ENCODE results near the gene ADRB1.

ADRB1 gene

DNA sequence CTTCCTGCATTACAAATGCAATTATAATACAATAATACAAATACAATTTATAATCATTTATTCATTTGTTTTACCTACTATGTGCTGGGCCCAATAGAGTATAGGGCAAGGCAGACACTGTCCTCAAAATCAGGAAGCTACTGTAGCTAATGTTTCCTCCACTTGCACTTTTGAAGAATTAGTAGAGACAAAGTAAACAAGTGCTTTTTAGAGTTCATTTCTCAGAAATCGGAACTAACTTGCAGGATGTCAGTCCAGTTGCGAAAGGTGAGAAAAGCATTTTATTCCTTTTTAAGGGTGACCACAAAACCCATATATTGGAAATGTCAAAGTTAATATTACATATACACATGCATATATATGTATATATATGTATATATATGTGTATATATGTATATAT lies 14.2 kb downstream of the ADRB1 start:
- DNase-seq (ENCODE audit: low spot score), result no peak

DNA sequence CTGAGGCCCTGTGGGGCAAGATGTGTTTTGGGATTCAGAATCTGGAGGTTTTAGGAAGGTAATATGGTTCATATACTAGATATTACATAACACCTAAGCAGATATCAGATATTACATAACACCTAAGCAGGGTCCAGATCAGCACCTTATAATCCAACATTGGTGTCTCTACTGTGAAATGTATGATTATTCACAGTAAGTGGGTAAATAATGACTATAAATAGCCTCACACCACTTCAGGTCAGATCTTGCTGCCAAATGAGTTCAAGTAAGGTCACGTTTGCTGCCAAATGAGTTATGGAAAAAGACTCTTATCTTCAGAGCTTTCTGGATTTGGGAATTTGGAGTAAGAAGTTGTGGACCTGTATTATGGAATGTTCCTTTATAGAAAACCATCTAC lies 14.6 kb downstream of the ADRB1 start:
- no peak for DNase-seq (ENCODE audit: low spot score)

DNA sequence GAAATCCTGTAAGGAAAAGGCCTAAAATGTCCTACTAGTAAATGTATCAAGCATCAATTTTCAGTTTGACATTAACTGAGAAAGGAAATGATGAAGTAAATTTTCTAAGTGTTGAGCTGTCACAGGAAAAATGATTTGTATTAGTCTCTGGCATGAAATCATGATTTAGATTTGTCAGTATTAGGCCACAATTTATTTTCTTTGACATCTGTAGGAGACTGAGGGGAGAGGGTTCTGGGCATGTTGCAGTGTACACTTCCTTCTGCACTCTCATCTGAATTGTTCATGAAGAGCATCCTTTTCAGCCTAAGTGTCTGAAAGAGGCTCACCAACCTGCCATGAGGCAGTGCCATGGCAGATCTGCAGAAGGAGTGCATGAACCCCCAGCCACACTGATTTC lies 15.9 kb downstream of the ADRB1 start:
- no peak for DNase-seq (ENCODE audit: low spot score)

DNA sequence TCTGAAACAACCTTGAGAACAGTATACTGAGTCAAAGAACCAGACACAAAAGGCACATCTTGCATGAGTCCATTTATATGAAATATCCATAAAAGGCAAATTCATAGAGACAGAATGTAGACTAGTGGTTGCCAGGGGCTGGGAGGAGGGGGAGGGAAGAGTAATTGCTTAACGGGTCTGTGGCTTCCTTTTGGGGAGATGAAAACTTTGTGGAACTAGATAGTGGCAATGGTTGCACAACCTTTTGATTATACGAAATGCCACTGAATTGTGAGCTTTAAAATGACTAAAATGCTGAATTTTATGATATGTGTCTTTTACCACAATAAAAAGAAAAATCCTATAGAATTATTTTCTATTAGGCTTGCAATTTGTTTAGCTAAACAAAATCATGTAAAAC lies 16.8 kb downstream of the ADRB1 start:
- no peak for DNase-seq (ENCODE audit: low spot score)

DNA sequence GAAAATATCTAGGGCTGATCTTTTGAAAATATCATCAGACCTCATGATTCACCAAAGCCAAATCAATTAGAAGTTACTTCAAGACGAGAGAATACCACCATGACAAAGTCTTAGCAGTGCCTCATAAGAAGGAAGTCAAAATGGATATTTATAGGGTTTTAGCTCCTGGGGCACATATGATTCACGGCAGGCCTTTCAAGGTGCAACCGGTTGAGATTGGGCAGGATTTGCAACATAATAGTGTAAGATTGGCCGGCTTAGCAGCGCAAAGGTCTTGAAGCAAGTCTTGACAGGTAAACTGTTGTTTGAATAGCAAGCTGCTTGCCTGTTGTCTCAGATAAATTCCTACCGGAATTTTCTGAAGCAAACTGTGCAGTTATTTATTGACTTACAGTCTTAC lies 17.5 kb downstream of the ADRB1 start:
- no peak for DNase-seq (ENCODE audit: low spot score)

DNA sequence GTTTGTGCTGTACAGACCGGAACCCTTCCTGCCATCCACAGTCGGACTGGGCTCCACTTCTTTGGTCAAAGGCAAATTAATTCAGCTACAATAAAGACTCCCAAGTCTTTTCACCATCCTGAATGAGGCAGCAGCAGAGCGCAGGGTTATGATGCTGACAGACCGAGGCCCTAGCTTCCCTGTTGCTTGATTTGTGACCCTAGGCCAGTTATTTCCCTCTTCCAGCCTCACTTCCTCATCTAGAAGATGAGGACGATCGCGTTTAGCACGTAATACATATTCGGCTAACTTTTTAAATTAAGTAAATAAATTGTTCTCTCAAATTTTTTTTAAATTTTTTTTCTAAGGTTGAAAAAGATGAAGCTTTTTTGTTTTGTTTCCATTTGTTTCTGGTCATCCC lies 18.1 kb downstream of the ADRB1 start:
- no peak for DNase-seq (ENCODE audit: low spot score)

DNA sequence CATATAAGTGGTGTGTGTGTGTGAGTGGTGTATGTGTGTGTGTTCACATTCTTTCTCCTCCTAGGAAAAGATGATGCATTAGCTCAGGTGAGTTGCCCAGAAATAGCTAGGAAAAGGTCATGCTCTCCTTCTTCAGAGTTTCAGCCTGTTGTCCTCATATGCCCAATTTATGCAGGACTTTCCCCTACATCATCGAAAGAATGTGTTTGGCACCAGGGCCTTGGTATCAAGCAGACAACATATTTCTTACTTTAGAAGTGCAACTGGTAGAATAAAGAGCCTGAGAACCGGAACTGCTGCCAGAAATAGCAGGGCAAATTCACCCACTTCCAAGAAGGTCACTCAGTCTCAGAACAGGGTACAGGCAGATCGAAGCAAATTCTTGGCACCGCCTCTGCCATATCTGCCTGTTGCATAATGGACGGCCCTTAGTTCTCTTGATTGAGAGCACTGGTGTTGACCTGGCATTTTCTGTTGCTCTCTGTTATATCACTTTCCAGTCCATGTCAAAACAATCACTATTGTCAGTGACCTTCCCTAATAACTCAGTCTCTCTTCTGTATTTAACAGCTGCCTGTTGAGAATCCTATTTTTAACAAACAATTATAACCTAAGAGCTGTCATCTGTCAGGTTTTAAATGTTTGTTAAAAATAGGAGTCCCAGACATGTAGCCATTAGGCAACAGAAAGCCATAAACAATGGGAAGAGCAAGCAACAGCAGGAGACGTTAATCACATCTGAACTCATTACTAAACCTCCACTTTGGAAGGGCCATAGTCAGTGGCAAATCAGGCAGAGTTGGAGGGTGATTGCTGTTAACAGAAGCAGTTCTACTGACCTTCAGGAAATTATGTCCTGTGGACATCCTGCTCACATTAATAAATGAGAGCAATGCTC lies 20.7 kb downstream of the ADRB1 start:
- no peak for DNase-seq (ENCODE audit: low spot score)

DNA sequence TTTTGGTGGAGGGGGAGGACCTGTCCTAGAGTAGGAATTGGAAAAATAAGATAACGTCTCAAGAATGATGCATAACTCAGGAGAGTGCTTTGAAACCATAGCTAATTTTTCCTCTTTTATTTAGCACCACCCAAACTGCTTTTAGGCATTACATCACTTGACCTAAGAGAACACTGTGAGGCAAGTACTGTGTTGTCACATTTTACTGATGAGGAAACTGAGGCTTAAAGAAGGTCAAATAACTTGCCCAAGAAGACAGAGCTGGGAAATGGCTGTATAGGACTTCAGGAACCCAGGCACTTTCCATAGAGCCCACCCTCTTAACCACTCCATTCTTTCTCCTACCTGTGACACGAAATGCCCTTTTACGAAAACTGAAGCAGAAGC lies 21.4 kb downstream of the ADRB1 start:
- no peak for DNase-seq (ENCODE audit: low spot score)

DNA sequence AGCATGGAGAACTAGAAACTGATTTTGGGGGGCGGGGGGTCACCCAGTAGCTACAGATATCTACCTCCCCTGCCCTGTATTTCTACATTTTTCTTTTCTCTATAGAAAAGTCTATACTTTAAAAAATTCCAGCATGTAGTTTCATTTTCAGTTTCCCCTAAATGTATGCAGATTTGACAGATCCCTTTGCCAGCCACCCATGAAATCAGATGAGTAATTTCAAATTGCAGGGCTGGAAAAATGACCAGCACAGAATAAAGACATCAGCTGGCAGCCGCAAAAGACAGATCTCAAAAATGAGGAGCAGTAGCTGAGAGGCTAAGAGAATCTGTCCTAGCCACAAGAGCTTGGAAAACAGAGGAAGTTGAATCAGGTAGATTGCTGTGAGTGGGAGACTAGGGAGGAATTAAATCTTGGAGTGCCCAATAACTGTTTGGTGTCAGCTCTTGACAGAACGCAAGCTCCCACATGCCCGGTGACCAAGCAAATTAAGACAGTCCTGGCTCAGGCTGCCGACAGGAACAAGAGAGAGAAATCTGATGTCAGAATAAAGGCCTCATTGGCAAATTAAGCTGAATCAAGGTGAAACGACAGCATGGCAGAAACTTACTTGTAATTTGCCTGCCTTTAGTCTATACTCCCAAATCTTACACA lies 24.5 kb downstream of the ADRB1 start:
- peak; percentile 17 for DNase-seq (ENCODE audit: low spot score)

DNA sequence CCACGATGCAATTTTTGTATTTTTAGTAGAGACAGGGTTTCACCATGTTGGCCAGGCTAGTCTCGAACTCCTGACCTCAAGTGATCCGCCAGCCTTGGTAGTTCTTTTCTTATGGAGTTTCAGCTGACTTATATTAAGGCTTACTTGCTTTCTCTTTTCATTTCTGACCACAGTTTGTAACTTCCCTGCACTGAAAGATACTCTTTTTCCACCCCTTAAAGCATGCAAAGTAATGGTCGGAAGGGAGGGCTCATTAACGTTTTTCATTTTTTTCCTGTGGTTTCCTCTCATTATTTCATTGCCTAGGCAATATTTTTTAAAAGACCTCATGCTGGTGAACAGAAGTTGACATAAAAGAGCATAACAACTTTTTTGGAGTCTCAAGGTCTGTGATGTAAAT lies 27.0 kb downstream of the ADRB1 start:
- DNase-seq (ENCODE audit: low spot score), result no peak

DNA sequence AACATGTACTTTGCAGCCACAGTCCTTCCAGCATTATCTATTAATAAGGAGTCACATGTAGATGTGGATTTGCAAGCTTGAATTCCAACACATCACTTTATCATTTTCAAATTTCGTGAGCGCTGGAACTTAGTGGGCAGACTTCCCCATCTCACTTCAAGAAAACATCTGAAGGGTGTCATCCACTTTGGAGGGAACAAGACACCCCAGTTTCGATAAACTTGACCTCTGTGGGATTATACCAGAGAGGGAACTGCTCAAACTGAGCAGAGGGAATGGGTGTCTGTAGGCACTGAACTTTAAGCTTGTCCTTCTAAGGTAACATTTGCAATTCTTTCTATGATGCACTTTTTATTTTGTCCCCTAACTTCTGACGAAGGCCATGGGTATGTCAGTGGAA lies 27.5 kb downstream of the ADRB1 start:
- DNase-seq (ENCODE audit: low spot score), result no peak

DNA sequence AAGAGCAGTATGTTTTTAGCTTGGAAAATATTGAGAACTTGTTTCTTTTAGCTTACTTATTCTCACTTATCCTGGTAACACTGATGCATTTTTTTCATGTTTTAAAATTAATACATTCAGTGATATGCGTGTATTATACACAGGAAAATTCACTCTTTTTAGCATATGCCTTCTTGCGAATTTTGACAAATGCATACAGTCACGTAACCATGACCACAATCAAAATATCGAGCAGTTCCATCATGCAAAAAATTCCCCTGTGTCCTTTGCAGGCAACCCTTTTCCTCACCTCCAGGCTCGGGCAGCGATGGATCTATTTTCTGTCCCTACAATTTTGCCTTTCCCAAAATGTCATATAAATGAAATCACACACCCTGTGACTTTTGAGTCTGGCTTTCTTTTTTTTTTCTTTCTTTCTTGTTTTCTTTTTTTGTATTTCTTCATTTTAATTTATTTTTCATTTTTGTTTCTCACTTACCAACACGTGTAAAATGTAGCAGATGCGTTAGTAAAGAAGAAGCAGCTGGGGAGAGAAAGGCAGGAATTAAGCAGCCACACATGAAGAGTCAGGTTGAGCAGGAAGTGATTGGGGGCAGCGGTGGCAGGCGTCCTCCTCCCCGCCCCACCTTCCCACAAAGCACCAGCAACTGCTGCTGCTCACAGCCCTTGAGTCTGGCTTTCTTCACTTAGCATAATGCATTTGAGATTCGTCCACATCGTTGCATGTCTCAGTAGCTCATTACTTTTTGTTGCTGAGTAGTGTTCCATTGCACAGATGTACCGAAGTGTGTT lies 29.9 kb downstream of the ADRB1 start:
- no peak for DNase-seq (ENCODE audit: low spot score)

DNA sequence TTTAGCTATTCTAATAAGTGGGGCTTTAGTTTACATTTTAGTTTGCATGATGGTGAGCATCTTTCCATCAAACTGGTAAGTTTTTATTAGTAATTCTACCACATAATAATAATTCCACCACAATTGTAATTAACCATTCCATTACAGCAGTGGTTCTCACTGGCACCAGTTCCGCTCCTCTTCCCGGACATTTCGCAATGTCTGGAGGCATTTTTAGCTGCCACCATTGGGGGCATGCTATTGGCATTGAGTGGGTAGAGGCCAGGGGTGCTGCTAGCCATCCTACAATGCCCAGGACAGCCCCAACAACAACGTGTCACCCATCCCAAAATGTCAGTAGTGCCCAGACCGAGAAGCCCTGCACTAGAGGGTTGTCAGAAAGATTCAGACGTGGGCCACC lies 31.4 kb downstream of the ADRB1 start:
- DNase-seq (ENCODE audit: low spot score), result no peak

DNA sequence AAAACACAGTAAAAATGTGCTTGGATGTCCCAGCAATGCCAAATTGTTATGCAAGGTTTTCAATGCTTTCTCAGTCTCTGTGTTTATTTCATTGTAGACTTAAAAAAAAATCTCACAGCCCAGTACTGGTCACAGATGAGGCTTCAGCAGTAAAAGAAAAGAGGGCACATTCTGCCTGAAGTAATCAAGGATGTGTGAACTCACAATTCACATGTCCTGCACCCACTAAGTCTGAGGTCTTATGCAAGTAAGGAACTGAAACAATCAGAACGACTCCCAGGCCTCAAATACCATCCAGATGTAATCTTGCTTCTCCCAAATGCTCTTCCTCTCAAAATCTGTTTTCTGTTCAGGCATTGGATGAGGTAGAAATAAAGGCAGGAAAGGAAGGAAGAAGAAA lies 33.7 kb downstream of the ADRB1 start:
- no peak for DNase-seq (ENCODE audit: low spot score)

DNA sequence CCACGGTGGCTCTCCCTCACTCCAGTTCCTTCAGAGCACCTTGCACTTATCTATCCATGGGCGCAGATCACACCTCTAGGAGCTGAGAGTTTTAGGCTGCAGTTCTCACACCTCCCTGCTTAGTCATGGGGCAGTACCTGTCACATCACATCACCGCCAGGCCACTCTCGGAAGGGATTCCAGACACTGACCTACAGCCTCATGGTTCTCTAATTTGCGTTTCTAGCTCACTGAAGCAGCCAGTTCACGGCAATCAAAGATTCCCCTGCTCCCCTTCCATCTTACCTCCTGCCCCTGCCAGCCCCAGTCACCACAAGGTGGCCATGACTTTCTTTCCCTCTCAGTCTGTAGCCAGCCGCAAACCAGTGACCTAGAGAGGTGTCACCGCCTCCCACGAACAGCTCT lies 34.2 kb downstream of the ADRB1 start:
- DNase-seq (ENCODE audit: low spot score), result no peak

DNA sequence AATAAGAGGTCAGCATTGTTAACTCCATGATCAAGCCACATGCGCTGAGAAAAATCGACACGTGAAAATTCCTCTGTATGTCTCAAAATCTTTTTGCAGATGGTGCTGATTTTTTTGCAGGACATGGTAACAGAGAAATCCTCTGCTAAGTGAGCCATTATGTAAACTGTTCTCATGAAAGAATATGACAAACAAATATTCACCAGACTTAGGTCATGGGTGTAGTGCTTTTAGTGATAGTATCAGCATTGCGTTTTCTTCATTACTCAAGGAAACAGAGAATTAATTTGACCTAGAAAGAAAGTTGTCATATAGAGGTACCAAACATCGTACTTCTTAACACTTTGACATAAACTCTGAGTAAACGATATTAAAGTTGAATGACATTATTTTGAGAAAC lies 34.7 kb downstream of the ADRB1 start:
- no peak for DNase-seq (ENCODE audit: low spot score)

DNA sequence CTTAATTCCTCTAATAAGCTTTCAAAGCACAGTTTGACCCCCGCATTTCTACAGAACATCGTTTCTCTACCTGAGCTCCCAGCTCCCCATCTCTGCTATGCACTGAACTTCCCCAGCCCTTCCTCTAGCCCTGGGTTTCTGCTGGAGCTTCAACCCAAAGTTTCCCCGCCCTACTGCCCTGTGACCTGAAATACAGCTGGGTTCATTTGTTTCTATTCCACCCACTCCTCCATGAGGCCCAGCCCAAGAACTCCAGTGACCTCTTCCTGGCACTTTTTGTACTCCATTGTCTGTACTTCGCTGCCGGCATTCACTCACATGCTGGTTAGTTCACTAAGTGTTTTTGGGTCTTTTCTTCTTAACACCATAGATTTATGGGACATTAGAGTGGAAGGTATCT lies 35.8 kb downstream of the ADRB1 start:
- DNase-seq (ENCODE audit: low spot score), result no peak

DNA sequence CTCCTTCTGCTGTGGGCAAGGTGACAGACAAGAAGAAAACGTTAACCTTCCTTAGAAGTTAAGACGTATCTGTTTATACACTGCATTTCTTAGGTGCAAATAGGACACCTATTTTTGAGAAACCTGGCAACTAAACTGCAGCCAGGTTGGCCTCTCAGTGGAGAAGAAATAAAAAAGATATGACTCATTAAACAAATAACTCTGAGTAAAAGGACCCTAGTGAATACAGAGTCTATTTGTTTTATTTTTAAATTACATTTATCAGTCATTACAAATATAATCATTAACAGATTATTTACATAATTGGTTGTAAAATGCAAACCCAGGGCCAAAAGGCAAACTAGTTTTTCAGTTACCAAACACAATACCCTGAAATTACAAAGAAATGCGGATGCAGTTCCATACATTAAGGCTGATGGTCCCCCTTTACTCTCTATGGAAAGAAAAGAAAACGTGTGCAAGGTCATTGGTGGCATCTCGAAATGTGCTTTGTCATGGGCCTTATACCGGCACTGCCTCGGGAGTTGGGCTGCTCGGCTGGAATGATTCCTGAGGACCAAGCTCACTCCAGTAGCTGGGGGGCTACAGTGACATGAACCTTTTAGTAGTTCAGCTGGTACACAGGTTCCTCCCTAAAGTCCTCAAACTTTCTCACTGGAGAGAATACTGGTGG lies 38.4 kb downstream of the ADRB1 start:
- no peak for DNase-seq (ENCODE audit: low spot score)

DNA sequence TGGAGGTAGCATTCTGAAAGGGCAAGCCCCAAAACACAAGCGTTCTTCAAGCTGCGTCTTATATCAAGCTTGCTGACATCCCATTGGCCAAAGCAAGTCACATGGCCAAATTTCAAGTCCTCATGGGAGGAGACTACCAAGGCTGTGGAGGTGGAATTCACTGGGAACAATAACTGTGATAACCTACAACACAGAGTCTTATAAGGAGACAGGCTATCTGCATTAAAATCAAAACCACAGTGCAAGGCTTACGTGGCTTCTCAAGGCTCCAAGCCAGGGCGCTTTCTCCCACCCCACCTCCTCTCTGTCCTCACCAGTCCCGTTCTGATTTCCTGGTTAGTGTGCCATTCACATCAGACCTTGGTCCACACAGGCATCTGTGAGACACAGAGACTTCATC lies 39.4 kb downstream of the ADRB1 start:
- DNase-seq (ENCODE audit: low spot score), result no peak

DNA sequence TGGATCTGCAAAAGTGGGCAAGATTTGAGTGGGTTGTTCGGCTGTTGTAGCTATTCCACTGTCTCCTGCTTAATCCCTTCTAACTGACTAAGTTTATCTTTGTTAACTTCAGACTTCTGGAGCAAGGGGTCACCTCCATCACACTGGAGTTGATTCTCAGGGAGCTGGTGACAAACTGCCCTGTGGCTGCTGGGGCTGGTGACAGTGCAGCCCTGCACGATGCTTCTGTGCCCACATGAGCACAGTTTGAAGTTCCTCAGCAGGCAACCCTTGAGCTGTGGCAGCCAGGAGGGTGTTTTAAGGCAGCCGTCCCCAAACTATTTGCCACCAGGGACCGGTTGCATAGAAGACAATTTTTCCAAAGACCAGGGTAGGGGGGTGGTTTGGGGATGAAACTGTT lies 40.5 kb downstream of the ADRB1 start:
- DNase-seq (ENCODE audit: low spot score), result no peak

DNA sequence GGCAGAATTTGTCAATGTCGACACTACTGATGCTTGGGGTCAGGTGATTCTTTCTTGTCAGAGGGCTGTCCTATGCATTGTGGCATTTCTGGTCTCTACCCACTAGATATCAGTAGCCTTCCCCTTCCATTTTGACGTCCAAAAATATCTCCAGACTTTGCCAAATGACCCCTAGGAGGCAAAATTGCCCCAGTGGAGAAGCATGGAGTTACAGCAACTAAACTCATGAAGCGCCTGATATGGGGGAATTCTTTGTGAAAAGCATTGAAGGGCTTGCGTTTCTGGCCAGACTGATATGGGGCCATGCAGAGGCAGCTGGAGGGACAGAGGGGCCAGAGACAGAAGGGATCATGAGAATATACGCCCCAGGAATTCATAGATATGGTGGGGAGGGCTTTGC lies 43.6 kb downstream of the ADRB1 start:
- DNase-seq (ENCODE audit: low spot score), result no peak

DNA sequence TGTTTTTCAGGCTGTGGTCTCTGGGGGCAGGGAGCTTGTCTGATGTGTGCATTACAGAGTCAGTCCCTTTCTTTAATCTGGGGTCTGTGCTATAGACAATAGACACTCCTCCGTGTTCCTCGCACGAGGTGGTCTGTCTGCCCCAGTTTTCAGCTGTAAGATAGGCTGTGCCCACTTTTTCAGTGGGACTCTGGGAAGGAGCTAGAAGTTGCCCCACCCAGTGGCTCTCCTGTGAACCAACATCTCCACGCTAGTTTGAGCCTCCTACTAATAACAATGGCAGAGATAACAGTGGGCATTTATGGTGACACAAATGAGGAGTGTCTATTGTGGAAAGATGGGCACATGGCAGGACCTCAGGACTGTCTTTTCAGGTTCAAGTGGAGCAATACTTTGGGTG lies 44.0 kb downstream of the ADRB1 start:
- DNase-seq (ENCODE audit: low spot score), result no peak

Measured in cerebellar cortex (tissue), 1 donor.